Uterus (tissue), 4 donors: Measurements from ENCODE around the gene EID3. TPM values are rescaled to one million over a fixed set of nuclear protein-coding genes. Genes with fewer than 3 reads are reported as not detected.

Source experiments
- DNase-seq, 2 donors: peaks; one replicate each; pipeline ENCODE4 v3.0.0-alpha.2; 2019 to 2020
- H3K27ac ChIP-seq, 2 donors: fragments of 200-600 bp; sonication (generic); 1 replicate in 1 of 2; 2 replicates in 1 of 2; pipeline ENCODE4 v1.5.1; 2016 to 2018
- H3K27me3 ChIP-seq, 2 donors: fragments of 200-600 bp; sonication (generic); one replicate each; pipeline ENCODE4 v1.5.1; 2018 to 2019; ENCODE audit warnings: control low read depth in 1 of 2
- H3K36me3 ChIP-seq, 2 donors: fragments of 200-600 bp; sonication (generic); one replicate each; pipeline ENCODE4 v1.5.1; 2019; ENCODE audit warnings: control low read depth in 1 of 2
- H3K4me1 ChIP-seq, 2 donors: fragments of 200-600 bp; sonication (generic); one replicate each; pipeline ENCODE4 v1.5.1; 2018 to 2019; ENCODE audit warnings: control low read depth in 1 of 2
- H3K4me3 ChIP-seq, 2 donors: fragments of 200-600 bp; sonication (generic); 1 replicate in 1 of 2; 2 replicates in 1 of 2; pipeline ENCODE4 v1.5.1; 2018 to 2019; ENCODE audit warnings: mild to moderate bottlenecking in 1 of 2
- H3K9me3 ChIP-seq, 2 donors: fragments of 200-600 bp; sonication (generic); one replicate each; pipeline ENCODE4 v1.5.1; 2019; ENCODE audit warnings: control low read depth in 1 of 2
- CTCF ChIP-seq, 4 experiments: fragments of 200-600 bp in 2 of 4; fragments of 450-650 bp in 2 of 4; sonication (generic) in 2 of 4; IDR thresholded peaks; one replicate each; pipeline ENCODE4 v1.5.1; 2016 to 2019; ENCODE audit warnings: antibody characterized with exemption in 4 of 4, mild to moderate bottlenecking in 2 of 4, moderate library complexity in 1 of 4
- POLR2A ChIP-seq, 2 donors: fragments of 450-650 bp; IDR thresholded peaks; one replicate each; pipeline ENCODE4 v1.6.1; 2016; ENCODE audit warnings: antibody characterized with exemption in 2 of 2, mild to moderate bottlenecking in 1 of 2, moderate library complexity in 1 of 2
- intact Hi-C: fragments of 100-400 bp; cut with DNase I; formaldehyde crosslinking; loops from one replicate; pipeline ENCODE4 v1.15.1; 2023; ENCODE audit warnings: low total_unique reads
- total RNA-seq, 4 donors: library from RNA; depleted of rRNA in 3 of 4; stranded (reverse); fragments of >200 nt in 3 of 4; gene quantifications; one replicate each; pipeline versions ENCODE4 v1.1.0 to v1.2.4, GENCODE V29; 2014 to 2023
- donor health status: DM: yes; HTN: yes; CAD: no.

Gene EID3
- total RNA-seq, 4 donors from 2014 or later: 3.8 to 12.0 (median 10.1) TPM

- H3K27me3 ChIP-seq: no peaks in the 10 kb centered on the region
- TF ChIP-seq CTCF (IDR thresholded peaks at IDR 0.05): no peak
- TF ChIP-seq POLR2A (IDR thresholded peaks at IDR 0.05): no peak
- intact Hi-C loops: no loop called here
- no peaks in the 10 kb centered on the region for H3K36me3 ChIP-seq
- DNase-seq: no peak
- H3K9me3 ChIP-seq: no peaks in the 10 kb centered on the region
- H3K27ac ChIP-seq: peak overlapping the region in 1 of 2 donors; percentile 86
- H3K4me1 ChIP-seq: peaks cover 0 to 11% of the 10 kb centered on the region in 2 donors
- no peak overlapping the region for H3K4me3 ChIP-seq
Measured at GRCh38 chr12:104290320-104290719, 13.2 kb upstream of the EID3 start.

DNA sequence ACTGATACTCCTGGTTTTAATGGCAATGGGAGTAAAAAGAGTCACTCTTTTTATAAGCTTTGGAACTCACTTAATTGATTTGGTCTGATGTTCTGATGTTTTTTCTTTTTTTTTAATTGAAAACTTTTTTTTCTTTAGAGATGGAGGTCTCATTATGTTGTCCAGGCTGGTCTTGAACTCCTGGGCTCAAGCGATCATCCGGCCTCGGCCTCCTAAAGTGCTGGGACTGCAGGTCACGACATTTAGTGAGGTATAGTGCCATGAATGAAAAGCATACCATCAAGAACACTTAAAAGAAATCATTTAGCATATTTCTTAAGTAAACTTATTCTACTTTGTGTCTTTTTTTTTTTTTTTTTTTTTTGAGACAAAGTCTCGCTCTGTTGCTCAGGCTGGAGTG, 12.7 kb upstream of the EID3 start:
- H3K4me1 ChIP-seq: peaks cover 0 to 5% of the 10 kb centered on the region in 2 donors
- H3K4me3 ChIP-seq: no peak overlapping the region
- intact Hi-C loops: no loop called here

GRCh38 chr12:104291867-104292524, 11.5 kb upstream of the EID3 start:
- H3K27me3 ChIP-seq: no peaks in the 10 kb centered on the region
- no peak overlapping the region for H3K27ac ChIP-seq
- H3K9me3 ChIP-seq: no peaks in the 10 kb centered on the region
- DNase-seq: no peak
- no peaks in the 10 kb centered on the region for H3K36me3 ChIP-seq
- intact Hi-C loops: no loop called here
- no peak for TF ChIP-seq CTCF (IDR thresholded peaks at IDR 0.05)
- no peak for TF ChIP-seq POLR2A (IDR thresholded peaks at IDR 0.05)
- no peak overlapping the region for H3K4me3 ChIP-seq
- H3K4me1 ChIP-seq: no peaks in the 10 kb centered on the region

More for the DNA sequence above, 12.7 kb upstream of the EID3 start:
- H3K9me3 ChIP-seq: no peaks in the 10 kb centered on the region
- no peak for TF ChIP-seq CTCF (IDR thresholded peaks at IDR 0.05)
- no peak for TF ChIP-seq POLR2A (IDR thresholded peaks at IDR 0.05)
- no peak overlapping the region for H3K27ac ChIP-seq
- no peaks in the 10 kb centered on the region for H3K27me3 ChIP-seq
- no peak for DNase-seq
- H3K36me3 ChIP-seq: no peaks in the 10 kb centered on the region

DNA sequence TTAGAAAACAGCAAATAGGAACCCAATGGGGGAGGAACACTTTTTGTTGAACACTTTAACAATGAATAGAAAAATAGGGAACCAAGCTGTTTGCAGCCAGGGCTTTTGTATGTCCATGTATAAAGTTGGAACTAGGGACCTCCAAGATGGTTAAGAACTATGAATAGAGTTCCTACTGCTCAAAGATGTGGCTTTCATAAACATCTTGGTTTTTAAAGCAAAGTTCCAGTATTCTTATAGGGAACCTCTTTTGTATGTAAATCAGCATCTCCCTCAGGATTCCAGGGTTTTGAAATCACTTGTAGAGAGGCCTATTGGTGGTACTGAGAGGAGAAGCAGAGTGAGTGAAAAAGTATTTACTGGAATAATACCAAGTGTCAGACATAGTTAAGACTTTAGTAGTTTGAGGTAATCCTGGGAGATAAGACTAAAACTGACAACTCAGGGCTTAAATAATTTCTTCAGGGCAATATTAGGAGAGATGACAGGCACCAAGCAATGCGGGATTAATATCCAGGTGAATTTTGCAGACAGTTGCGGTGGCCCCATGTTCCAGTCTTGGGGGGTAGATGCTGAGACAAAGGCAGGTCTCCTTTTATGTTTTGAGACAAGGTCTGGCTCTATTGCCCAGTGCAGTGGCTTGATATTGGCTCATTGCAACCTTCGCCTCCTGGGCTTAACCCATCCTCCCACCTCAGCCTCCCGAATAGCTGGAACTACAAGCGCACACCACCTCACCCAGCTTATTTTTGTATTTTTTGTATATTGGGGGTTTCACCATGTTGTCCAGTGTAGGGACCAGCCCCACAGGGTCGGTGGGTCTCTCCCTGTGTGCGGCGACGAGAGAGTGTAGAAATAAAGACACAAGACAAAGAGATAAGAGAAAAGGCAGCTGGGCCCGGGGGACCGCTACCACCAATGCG, 10.4 kb upstream of the EID3 start:
- Histone ChIP-seq H3K4me1 (no peaks in the 10 kb centered on the region), H3K36me3 (no peaks in the 10 kb centered on the region), H3K27ac (no peak overlapping the region), H3K27me3 (no peaks in the 10 kb centered on the region), H3K9me3 (no peaks in the 10 kb centered on the region), H3K4me3 (no peak overlapping the region)
- intact Hi-C loops: no loop called here
- no peak for DNase-seq
- TF ChIP-seq POLR2A (IDR thresholded peaks at IDR 0.05): no peak
- TF ChIP-seq CTCF (IDR thresholded peaks at IDR 0.05): no peak
